SH-SY5Y (cell line): ENCODE results near the gene TPRN.

Source experiments
- GATA2 ChIP-seq: IDR thresholded peaks from 2 replicates; pipeline ENCODE4 v1.6.1; 2011; ENCODE audit warnings: mild to moderate bottlenecking, low read depth, low read length
- GATA3 ChIP-seq: IDR thresholded peaks from 2 replicates; pipeline ENCODE4 v1.6.1; 2011; ENCODE audit warnings: low read depth, mild to moderate bottlenecking, low read length, moderate library complexity

DNA sequence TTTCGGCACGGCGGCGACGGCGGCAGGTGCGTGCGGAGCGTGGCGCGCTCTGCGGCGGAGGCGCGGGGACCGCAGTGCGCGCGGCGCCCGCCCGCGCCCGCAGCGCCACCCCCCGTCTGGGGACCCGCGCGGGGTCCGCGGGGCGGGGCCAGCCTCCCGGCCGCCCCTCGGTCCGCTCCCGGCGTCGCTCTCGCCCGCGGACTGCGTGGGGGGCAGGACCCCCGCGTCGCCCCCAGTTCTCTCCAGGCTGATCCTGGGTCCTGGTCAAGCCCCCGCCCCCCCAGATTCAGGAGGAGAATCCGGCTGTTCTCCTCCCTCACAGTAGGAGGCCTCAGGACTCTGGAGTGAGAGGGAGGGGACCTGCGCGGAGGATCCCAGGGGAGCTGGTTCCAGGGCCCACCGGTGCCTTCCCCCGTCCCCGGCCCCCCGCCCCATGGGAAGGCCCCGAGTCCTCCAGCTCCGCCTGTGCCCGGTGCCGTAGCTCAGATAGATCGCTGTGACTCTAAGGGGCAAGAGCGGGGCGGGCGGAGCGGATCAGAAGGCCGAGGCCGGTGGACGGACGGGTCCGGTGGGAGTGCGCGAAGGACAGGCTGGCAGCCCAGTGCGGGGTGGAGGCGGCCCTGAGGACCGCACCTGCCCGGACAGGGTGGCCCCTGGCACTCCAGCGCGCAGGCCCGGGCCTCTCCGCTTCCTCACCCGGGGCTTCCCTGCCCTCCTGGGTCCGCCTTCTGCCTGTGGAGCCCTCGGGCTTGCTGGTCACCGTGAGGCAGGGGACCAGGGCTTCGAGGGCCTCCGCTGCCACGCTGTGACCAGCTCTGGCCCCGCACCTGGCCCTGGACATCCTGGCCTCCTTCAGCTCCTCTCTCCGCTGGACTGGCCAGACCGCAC is 21.9 kb upstream of the TPRN start, which contains the start of gene RNF208:
- TF ChIP-seq GATA2 (no peak), GATA3 (no peak)
